GM23248 (cell line): ENCODE results near the gene THYN1. TPM values are rescaled to one million over a fixed set of nuclear protein-coding genes. Genes with fewer than 3 reads are reported as not detected.

Source experiments
- DNase-seq: peaks from one replicate; pipeline ENCODE4 v3.0.0-alpha.2; 2015
- H2AFZ ChIP-seq: fragments of 200-600 bp; sonication (generic); 2 replicates; pipeline ENCODE4 v1.6.1; 2016; ENCODE audit warnings: antibody characterized with exemption
- H3F3A ChIP-seq: fragments of 200-600 bp; sonication (generic); 2 replicates; pipeline ENCODE4 v1.6.1; 2016; ENCODE audit warnings: mild to moderate bottlenecking, antibody characterized with exemption, mixed run types; ENCODE audit not compliant: insufficient read depth
- H3K27ac ChIP-seq: fragments of 200-600 bp; sonication (generic); 2 replicates; pipeline ENCODE4 v1.5.1; 2016; ENCODE audit warnings: mild to moderate bottlenecking
- H3K27me3 ChIP-seq: fragments of 200-600 bp; sonication (generic); replicated peaks from 2 replicates; pipeline ENCODE4 v1.6.1; 2016; ENCODE audit warnings: mild to moderate bottlenecking; ENCODE audit not compliant: insufficient read depth
- H3K36me3 ChIP-seq: fragments of 200-600 bp; sonication (generic); 2 replicates; pipeline ENCODE4 v1.6.1; 2016; ENCODE audit warnings: low read depth, mild to moderate bottlenecking
- H3K4me1 ChIP-seq: fragments of 200-600 bp; sonication (generic); 2 replicates; pipeline ENCODE4 v1.6.1; 2016; ENCODE audit warnings: mild to moderate bottlenecking; ENCODE audit not compliant: insufficient read depth
- H3K4me2 ChIP-seq: fragments of 200-600 bp; sonication (generic); one replicate; pipeline ENCODE4 v1.6.1; 2016; ENCODE audit warnings: mild to moderate bottlenecking; ENCODE audit not compliant: unreplicated experiment
- H3K4me3 ChIP-seq: fragments of 200-600 bp; sonication (generic); 2 replicates; pipeline ENCODE4 v1.5.1; 2016; ENCODE audit warnings: mild to moderate bottlenecking
- H3K79me2 ChIP-seq: fragments of 200-600 bp; sonication (generic); 2 replicates; pipeline ENCODE4 v1.6.1; 2016; ENCODE audit warnings: mild to moderate bottlenecking; ENCODE audit not compliant: insufficient read depth
- H3K9ac ChIP-seq: fragments of 200-600 bp; sonication (generic); 2 replicates; pipeline ENCODE4 v1.6.1; 2016; ENCODE audit warnings: mild to moderate bottlenecking
- H3K9me2 ChIP-seq: fragments of 200-600 bp; sonication (generic); 2 replicates; pipeline ENCODE4 v1.6.1; 2016; ENCODE audit warnings: mixed run types, mild to moderate bottlenecking, moderate library complexity; ENCODE audit not compliant: insufficient read depth
- H3K9me3 ChIP-seq: fragments of 200-600 bp; sonication (generic); one replicate; pipeline ENCODE4 v1.6.1; 2017; ENCODE audit warnings: low read depth
- H4K20me1 ChIP-seq: fragments of 200-600 bp; sonication (generic); 2 replicates; pipeline ENCODE4 v1.6.0; 2016; ENCODE audit not compliant: insufficient read depth
- EZH2 ChIP-seq: fragments of 200-600 bp; sonication (generic); IDR thresholded peaks from 2 replicates; pipeline ENCODE4 v1.6.1; 2018; ENCODE audit warnings: antibody characterized with exemption, mild to moderate bottlenecking; ENCODE audit not compliant: insufficient read depth, poor library complexity, severe bottlenecking
- EZH2phosphoT487 ChIP-seq: fragments of 200-600 bp; sonication (generic); IDR thresholded peaks from 2 replicates; pipeline ENCODE4 v1.6.1; 2018; ENCODE audit warnings: antibody characterized with exemption, moderate library complexity, mild to moderate bottlenecking, low read depth; ENCODE audit not compliant: insufficient read depth
- WGBS, 2 experiments: methylation state at CpG; one replicate each; pipeline ENCODE4 v1.1.6; 2015 to 2017; ENCODE audit warnings: low lambda C conversion rate in 2 of 2, low coverage in 1 of 2; ENCODE audit errors: missing lambda C conversion rate in 2 of 2; 5-methylcytosine and 5-hydroxymethylcytosine counted together
- in situ Hi-C: fragments of 300-500 bp; cut with MboI; formaldehyde crosslinking; loops from 2 replicates; pipeline ENCODE4 v1.15.0; 2020
- polyA plus RNA-seq: library from polyadenylated mRNA; unstranded; fragments of >200 nt; fragmentation: Nextera tagmentation; extraction: Ambion mirVana; gene quantifications from 2 replicates; pipeline ENCODE4 v1.2.1, GENCODE V29; 2016
- total RNA-seq: library from RNA; depleted of rRNA; stranded (reverse); fragments of >200 nt; shearing (Covaris generic); gene quantifications from 2 replicates; pipeline ENCODE4 v1.2.3, GENCODE V29; 2014

The THYN1 gene
- total and polyA plus RNA-seq, 2 experiments from 2014 or later, result 25.6 to 49.8 TPM

GRCh38 chr11:134252346-134253187, 585 bp downstream of the THYN1 start:
- Histone ChIP-seq H3K9ac (peak overlapping the region; percentile 79), H3K79me2 (peaks cover 25% of the 10 kb centered on the region), H3F3A (0 out of 2 replicates have a peak, but pooled peaks cover 10% of the 10 kb centered on the region), H2AFZ (peak overlapping the region; percentile 96), H3K9me3 (no peaks in the 10 kb centered on the region), H3K4me2 (peak overlapping the region; percentile 99), H3K27ac (peak overlapping the region; percentile 74), H3K4me3 (peak overlapping the region; percentile 89), H3K27me3 (no peaks in the 10 kb centered on the region), H4K20me1 (no peaks in the 10 kb centered on the region), H3K36me3 (peaks cover 7% of the 10 kb centered on the region; the same call in 1 of the 2 replicates), H3K4me1 (peaks cover 15% of the 10 kb centered on the region), H3K9me2 (no peaks in the 10 kb centered on the region)
- DNase-seq, result peak; percentile 84
- TF ChIP-seq EZH2phosphoT487, result no peak
- no peak for TF ChIP-seq EZH2
- 1 to 2% methylated on average over 27 of the region's 27 CpGs for WGBS, 2 experiments
- in situ Hi-C loops, result no loop called here

- in situ Hi-C loops, result no loop called here
- Histone ChIP-seq H3K27me3 (no peaks in the 10 kb centered on the region), H3K36me3 (peaks cover 7% of the 10 kb centered on the region; the same call in 1 of the 2 replicates), H3K9me3 (no peaks in the 10 kb centered on the region), H3K9ac (no peak overlapping the region), H3K4me2 (no peak overlapping the region), H3K9me2 (no peaks in the 10 kb centered on the region), H3K27ac (no peak overlapping the region), H4K20me1 (no peaks in the 10 kb centered on the region), H2AFZ (no peak overlapping the region), H3K4me1 (peaks cover 15% of the 10 kb centered on the region), H3K79me2 (peaks cover 22% of the 10 kb centered on the region), H3F3A (0 out of 2 replicates have a peak, but pooled peaks cover 10% of the 10 kb centered on the region), H3K4me3 (no peak overlapping the region)
- WGBS, 2 experiments, result 92% methylated on average over 2 of the region's 2 CpGs
- no peak for DNase-seq
- TF ChIP-seq EZH2phosphoT487 (no peak), EZH2 (no peak)
Observed at GRCh38 chr11:134250675-134251074, 2.5 kb downstream of the THYN1 start.

- in situ Hi-C loops, result no loop called here
- no peak overlapping the region for H3K9ac ChIP-seq
- 89 to 92% methylated on average over 3 of the region's 3 CpGs for WGBS, 2 experiments
Observed at GRCh38 chr11:134250246-134250645, 2.9 kb downstream of the THYN1 start.

GRCh38 chr11:134248910-134249480, 4.2 kb downstream of the THYN1 start:
- H3F3A ChIP-seq, result 0 out of 2 replicates have a peak, but pooled peaks cover 10% of the 10 kb centered on the region
- no peak overlapping the region for H3K4me2 ChIP-seq
- no peak overlapping the region for H3K27ac ChIP-seq
- in situ Hi-C loops, result no loop called here
- WGBS, 2 experiments, result 58 to 64% methylated on average over 7 of the region's 7 CpGs
- H4K20me1 ChIP-seq, result no peaks in the 10 kb centered on the region
- peaks cover 6% of the 10 kb centered on the region for H3K79me2 ChIP-seq
- DNase-seq, result no peak
- H3K4me1 ChIP-seq, result peaks cover 7% of the 10 kb centered on the region; the same call in 1 of the 2 replicates
- H3K36me3 ChIP-seq, result peaks cover 12% of the 10 kb centered on the region; the same call in 1 of the 2 replicates
- no peak overlapping the region for H2AFZ ChIP-seq
- H3K27me3 ChIP-seq, result no peaks in the 10 kb centered on the region
- H3K9ac ChIP-seq, result no peak overlapping the region
- no peak overlapping the region for H3K4me3 ChIP-seq
- no peaks in the 10 kb centered on the region for H3K9me3 ChIP-seq
- no peak for TF ChIP-seq EZH2
- TF ChIP-seq EZH2phosphoT487, result no peak
- no peaks in the 10 kb centered on the region for H3K9me2 ChIP-seq

More at GRCh38 chr11:134250246-134250645, 2.9 kb downstream of the THYN1 start:
- TF ChIP-seq EZH2phosphoT487 (no peak), EZH2 (no peak)
- H3K27me3 ChIP-seq, result no peaks in the 10 kb centered on the region
- no peak for DNase-seq
- no peaks in the 10 kb centered on the region for H3K9me3 ChIP-seq
- no peak overlapping the region for H3K4me2 ChIP-seq
- 0 out of 2 replicates have a peak, but pooled peaks cover 10% of the 10 kb centered on the region for H3F3A ChIP-seq
- H3K4me3 ChIP-seq, result no peak overlapping the region
- H2AFZ ChIP-seq, result no peak overlapping the region
- peaks cover 7% of the 10 kb centered on the region; the same call in 1 of the 2 replicates for H3K36me3 ChIP-seq
- peaks cover 15% of the 10 kb centered on the region for H3K4me1 ChIP-seq
- no peak overlapping the region for H3K27ac ChIP-seq
- peaks cover 18% of the 10 kb centered on the region for H3K79me2 ChIP-seq
- no peaks in the 10 kb centered on the region for H3K9me2 ChIP-seq
- no peaks in the 10 kb centered on the region for H4K20me1 ChIP-seq
